ENCODE measurements around the gene ARPC1B. TPM values are rescaled to one million over a fixed set of nuclear protein-coding genes. Genes with fewer than 3 reads are reported as not detected.

ARPC1B gene
- total and polyA plus RNA-seq, 2 experiments from 2014 or later, result 101 to 132 TPM

- H3K9me3 Mint-ChIP-seq, result no peaks in the 10 kb centered on the region
- peaks cover 62% of the 10 kb centered on the region for H3K36me3 Mint-ChIP-seq (ENCODE audit: low read depth)
- no peaks in the 10 kb centered on the region for H3K27me3 ChIP-seq (ENCODE audit: insufficient read depth)
- H2AFZ ChIP-seq, result no peak overlapping the region
- H3K4me1 ChIP-seq (ENCODE audit: insufficient read depth), result peaks cover 18% of the 10 kb centered on the region
- DNase-seq (ENCODE audit: low spot score), result no peak
- H3F3A ChIP-seq (replicated peaks; ENCODE audit: low read depth), result peaks cover 21% of the 10 kb centered on the region
- no peaks in the 10 kb centered on the region for H3K9me2 ChIP-seq (ENCODE audit: insufficient read depth)
- TF ChIP-seq JUNB (IDR thresholded peaks at IDR 0.05; ENCODE audit: unreplicated experiment) (no peak), ETS1 (IDR thresholded peaks at IDR 0.05) (no peak), EZH2 (IDR thresholded peaks at IDR 0.05; ENCODE audit: low read depth, unreplicated experiment) (no peak), ZNF462 (CRISPR knock-in tag; IDR thresholded peaks at IDR 0.05) (no peak), ZNF331 (CRISPR knock-in tag; IDR thresholded peaks at IDR 0.05; ENCODE audit: low read depth) (no peak), NANOG (IDR thresholded peaks at IDR 0.05; ENCODE audit: borderline replicate concordance) (no peak), ZNF114 (CRISPR knock-in tag; IDR thresholded peaks at IDR 0.05) (no peak), CTCF (conservative IDR thresholded peaks at IDR 0.05; ENCODE audit: low read depth in 2 of 2) (no peak), POLR2AphosphoS5 (IDR thresholded peaks at IDR 0.05; ENCODE audit: low read depth) (no peak), CREB1 (CRISPR knock-in tag; IDR thresholded peaks at IDR 0.05; ENCODE audit: low read depth) (no peak), EZH2phosphoT487 (IDR thresholded peaks at IDR 0.05; ENCODE audit: unreplicated experiment) (no peak), REST (IDR thresholded peaks at IDR 0.05; ENCODE audit: unreplicated experiment) (no peak), STAT1 (IDR thresholded peaks at IDR 0.05; ENCODE audit: unreplicated experiment) (no peak)
- H4K20me1 ChIP-seq (replicated peaks; ENCODE audit: insufficient read depth), result peaks cover 31% of the 10 kb centered on the region
- H3K36me3 ChIP-seq (ENCODE audit: insufficient read depth), result peaks cover 27% of the 10 kb centered on the region
- ATAC-seq, result no peak
- no peak overlapping the region for H3K27ac Mint-ChIP-seq
- H3K4me3 ChIP-seq, result no peak overlapping the region
- no peak overlapping the region for H3K27ac ChIP-seq (ENCODE audit: low read depth)
- H3K4me2 ChIP-seq, result no peak overlapping the region
- H3K4me3 Mint-ChIP-seq, result no peak overlapping the region
- peaks cover 13% of the 10 kb centered on the region for H3K27me3 Mint-ChIP-seq (ENCODE audit: insufficient read depth, low read depth, poor library complexity)
- peaks cover 16% of the 10 kb centered on the region for H3K4me1 Mint-ChIP-seq
- peaks cover 62% of the 10 kb centered on the region for H3K79me2 ChIP-seq (replicated peaks; ENCODE audit: insufficient read depth)
These were observed 30.4 kb downstream of the ARPC1B start for GRCh38 chr7:99404977-99405320.

All from GM23338 (cell line).